ENCODE results near the gene UCKL1.
A peak's percentile ranks its signal among the peaks of the same experiment; 100 is the strongest.
"Not testable (repeated sequence)": the region's sequence is repeated elsewhere in the genome, so short reads cannot be mapped to it uniquely, and the experiment has no call there.

UCKL1 gene

DNA sequence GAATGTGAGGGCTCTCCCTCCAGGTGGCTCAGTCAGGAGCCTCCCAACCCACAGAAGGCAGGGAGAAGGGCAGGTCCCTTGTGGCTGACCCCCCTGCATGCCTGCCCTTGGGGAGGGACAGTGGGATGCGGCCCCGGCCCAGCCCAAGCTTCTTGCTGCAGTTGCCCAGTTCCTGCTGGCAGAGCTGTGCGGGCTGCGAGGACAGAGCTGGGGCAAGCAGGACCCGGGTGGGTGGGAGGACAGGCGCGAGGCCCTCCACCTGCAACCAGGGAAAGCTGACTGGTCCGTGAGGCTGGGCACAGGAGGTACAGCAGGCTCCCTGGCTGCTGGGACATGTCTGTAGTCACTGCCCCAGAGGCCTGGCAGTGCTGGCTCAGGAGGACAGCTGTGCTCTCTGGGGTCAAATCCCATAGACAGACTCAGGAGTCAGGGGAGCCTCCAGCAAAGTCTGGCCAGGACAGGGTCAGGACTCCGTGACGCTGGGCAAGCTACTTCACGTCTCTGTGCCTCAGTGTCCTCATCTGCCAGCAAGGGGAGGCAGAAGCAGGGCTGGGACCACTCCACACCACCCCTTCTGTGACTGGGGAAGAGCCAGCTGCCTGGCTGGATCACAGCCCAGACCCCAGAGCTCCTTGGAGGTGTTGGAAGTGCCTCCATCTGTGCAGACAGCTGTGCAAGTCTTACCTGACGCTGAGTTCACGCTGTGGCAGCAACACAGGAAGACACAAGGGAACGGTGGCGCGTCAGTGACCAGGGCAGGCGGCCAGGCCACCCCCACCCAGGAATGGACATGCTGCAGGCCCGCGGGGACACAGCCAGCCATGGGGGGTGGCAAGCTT lies 13.0 kb downstream of the UCKL1 start:
- DNase-seq (ENCODE audit: low read depth in 2 of 2) = no peak

DNA sequence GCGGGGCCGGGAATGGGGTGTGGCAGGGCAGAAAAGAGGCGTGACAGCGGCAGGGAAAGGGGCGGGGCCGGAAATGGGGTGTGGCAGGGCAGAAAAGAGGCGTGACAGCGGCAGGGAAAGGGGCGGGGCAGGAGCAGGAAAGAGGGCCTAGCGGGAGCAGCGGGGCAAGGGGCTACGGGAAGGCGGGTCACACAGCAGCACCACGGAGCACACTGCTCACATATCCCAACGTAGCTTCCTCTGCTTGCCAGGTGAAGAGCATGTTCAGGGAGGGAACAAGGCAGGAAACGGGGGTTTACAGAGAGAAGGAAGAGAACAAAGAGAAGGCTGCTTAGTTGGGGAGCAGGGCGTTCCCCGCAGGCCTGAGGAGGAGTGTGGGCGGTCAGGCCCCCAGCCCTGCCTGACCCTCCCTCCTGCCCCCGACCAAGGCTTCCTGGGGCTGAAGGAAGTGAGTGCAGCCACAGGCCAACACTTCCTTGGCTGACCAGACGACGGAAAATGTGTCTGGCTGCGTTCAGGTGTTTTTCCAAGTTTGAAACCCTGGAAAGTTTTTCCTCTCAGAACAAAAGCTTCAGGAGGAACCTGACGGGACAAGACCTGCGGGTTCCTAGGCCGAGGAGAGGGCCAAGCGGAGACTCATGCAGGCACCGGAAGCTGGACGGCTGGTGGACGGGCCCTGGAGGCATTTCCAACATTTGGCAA lies 13.8 kb downstream of the UCKL1 start:
- DNase-seq (ENCODE audit: low read depth in 2 of 2) = peak in 1 of 2 donors; percentile 56

DNA sequence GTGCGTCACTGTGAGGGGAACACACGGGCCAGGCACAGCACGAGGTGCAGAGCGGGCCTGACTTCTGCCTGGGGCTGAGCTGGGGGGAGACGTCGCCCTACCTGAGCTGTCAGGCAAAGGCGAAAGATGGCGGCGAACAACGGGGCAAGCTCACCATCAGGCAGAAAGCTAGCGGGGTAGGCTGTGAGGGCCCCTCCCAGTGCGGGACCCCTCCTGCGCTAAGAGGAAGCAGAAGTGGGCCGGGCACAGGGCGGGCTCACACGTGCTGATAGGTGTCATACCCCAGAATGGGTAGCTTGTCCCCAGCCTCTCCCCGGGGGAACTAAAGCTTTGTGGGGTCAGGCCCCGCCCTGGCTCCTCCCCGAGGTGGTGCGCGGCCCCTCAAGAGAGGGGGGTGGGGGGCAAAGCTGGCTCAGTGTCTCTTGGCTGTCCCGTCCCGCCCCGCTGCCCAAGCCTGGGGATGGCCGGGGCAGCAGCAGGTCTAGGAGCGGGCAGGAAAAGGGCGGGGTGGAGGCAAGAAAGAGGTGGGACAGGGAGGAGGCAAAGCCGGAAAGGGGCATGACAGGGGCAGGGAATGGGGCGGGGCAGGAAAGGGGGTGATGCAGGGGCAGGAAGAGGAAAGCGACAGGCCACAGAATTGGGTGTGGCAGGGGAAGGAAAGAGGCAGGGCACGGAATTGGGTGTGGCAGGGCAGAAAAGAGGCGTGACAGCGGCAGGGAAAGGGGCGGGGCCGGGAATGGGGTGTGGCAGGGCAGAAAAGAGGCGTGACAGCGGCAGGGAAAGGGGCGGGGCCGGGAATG lies 14.7 kb downstream of the UCKL1 start:
- DNase-seq (ENCODE audit: low read depth in 2 of 2) = peak; percentile 62 to 76

DNA sequence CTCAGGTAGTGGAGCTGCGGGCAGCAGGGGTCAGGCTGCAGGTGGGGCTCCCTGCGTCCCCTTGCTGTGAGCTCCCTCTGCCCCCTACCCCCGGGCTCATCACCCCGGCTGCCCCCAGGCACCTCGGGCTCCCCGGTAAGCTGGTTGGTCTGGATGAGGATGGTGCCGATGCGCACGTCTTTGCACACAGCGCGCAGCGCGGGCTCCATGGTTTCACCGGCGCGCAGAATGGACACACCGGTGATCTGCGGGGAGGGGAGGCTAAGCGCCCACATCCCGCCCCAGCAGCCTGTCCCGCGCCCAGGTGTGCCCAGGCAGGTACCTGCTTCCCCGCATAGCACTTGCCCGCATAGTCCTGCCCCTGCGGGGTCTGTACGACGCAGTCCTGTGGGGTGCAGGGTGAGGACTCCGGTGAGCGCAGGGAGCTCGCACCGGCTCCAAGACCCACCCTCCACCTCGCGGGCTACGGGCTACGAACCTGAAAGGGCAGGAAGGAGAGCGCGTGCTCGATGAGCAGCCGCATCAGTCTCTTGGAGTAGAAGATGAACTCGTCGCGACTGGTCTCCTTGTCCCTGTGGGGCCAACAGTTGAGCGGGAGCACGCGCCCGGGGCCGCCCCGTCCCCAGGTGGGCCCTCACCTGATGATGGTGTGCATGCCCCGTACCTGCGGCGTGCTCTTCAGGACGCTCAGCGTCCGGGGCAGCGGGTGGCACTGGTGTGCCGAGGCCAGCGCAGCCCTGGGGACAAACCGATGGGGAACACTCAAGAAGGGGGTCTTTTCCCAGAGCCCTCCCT lies 15.5 kb downstream of the UCKL1 start:
- DNase-seq (ENCODE audit: low read depth in 2 of 2) = no peak

DNA sequence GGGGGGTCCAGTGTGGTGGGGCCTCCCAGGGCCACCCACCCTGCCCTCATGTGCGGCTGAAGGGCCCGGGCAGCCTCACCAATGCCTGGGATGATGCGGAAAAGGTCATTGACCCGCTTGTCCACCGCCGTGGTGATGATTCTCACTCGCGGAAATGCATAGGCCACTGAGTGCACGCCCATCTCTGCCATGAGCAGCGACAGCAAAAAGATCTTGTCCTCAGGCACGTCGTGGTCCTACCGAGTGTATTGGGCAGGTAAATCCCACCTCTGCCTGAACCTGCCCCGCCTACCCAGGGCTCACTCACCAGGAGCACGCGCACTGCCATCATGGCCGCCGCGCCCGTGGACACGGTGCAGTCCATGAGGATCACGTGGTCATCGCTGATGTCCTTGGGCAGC lies 16.1 kb downstream of the UCKL1 start:
- DNase-seq (ENCODE audit: low read depth in 2 of 2) = no peak

DNA sequence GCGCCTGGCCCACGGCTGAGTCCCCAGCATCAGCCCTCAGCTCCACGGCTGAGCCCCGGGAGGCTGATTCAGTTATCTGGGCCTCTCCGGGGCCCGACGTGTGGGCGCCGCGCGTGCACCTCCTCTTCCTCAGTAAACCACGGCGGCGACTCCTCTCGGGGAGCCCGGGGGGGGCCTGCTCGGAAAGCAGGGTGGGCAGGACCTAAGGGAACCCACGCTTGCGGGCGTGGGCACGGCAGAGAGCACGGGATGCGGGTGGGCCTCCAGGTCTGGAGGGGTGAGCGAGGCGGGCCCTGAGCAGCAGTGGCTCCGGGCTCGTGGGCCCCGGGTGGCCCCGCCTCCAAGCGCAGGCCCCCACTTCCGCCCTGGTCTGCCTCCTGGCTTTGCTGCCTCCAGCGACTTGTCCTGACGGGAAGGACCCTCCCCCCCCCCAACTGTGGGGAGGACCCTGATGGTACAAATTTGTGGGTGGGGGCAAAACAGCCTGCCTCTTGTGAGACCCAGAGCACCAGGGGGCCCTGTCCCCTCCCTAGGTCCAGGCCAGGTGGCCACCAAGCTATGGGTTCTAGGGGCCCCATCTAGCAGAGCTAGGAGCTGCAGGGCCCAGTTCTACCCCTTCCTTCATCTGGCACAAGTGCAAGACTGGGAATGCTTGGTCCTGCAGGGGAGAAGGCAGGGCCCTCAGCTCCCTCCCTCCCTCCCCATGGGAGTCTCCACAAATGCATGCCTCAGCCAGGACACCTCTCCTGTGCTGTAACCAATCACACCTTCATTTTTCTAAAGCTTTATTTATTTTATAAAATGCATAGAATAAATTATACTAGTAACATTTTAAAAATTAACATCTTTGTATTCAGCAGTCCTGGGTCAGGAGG lies 16.9 kb downstream of the UCKL1 start:
- no peak for DNase-seq (ENCODE audit: low read depth in 2 of 2)

DNA sequence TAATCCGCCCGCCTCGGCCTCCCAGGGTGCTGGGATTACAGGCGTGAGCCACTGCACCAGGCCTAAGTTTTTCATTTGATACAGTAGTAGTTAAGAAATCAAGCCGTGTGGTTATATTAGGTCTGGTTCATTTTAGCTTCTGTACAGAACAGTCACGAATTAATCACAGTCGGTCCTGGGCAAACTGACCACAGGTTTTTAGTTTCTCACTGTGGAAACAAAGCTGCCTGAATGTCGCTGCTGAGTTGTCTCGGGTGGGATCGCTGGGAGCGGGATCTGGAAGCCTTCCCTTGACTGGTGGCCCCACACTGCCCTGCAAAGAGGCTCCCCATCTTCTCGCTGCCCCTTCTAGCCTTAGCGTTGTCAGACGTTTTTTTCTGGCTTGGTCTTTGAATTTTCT lies 18.6 kb downstream of the UCKL1 start:
- no peak for DNase-seq (ENCODE audit: low read depth in 2 of 2)

DNA sequence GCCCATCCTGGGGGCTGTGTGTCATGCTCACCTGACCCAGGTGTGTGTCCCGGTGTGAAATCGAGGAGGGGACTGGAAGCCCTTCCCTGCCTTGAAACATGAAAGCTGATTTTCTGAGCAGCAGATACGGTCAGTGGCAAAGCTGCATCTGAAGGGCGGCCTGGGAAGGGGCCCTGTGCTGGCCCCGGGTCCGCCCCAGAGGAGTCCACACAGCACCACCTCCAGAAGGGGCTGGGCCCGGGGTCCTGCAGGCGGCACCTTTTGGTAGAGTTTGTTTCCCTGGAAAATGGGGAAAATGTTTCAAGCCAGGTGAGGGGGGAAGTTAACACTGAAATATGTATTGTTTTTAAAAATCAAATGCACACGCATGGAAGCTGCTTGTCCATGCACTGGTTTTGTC lies 20.8 kb downstream of the UCKL1 start:
- DNase-seq (ENCODE audit: low read depth in 2 of 2) = no peak

DNA sequence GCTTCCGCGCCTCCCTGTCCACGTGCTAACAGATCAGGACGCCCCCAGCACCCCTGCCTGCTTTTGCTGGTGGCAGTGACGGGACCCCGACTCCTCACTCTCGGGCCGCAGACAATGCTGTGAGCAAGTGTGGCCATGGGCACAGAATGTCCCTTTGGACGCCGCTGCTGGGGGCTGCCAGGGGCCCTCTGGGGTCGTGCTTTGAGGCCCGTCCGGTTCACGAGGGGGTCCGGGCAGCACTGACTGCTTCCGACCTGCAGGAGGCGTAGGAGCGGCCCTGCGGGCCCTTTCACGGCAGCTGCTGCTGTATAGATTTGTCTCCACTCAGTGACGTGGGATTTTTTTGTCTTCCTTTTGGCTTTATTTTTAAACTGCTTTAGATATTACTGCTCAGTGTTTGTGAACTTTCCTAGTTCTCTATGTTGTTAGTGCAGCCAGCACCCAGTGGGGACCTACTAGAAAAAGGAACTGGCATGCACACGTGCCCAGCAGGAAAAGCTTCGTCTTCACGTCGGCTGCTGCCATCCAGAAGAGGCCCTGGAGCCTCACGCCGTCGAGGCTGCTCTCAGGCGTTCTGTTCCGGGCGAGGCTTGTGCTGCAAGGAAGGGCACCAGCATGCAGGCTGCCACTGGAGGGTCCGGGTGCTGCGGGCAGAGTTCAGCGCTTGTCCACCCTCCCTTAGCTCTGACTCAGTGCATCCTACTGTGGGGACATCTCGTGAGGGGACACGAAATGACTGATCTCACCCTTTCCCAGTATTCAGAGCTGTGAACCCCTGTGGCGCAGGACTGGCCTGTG lies 21.7 kb downstream of the UCKL1 start:
- no peak for DNase-seq (ENCODE audit: low read depth in 2 of 2)

DNA sequence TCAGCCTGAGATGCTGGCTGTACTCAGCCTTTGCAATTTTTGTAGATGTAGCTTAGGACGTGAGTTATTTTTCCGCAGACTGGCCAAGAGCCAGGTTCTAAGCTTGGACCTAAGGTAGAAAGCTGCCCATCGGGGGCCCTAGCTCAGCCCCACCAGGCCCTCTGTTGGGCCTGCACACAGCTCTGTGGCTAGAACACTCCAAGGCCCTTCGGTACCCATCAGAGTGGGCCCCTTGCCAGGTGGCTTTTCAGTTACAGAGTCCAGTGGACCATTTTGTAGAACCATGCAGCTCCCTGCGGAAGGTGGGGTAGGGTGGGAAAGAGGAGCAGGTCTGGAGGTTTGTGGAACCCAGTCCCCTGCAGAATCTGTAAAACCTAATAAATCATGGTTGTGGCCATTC lies 22.6 kb downstream of the UCKL1 start:
- no peak for DNase-seq (ENCODE audit: low read depth in 2 of 2)

DNA sequence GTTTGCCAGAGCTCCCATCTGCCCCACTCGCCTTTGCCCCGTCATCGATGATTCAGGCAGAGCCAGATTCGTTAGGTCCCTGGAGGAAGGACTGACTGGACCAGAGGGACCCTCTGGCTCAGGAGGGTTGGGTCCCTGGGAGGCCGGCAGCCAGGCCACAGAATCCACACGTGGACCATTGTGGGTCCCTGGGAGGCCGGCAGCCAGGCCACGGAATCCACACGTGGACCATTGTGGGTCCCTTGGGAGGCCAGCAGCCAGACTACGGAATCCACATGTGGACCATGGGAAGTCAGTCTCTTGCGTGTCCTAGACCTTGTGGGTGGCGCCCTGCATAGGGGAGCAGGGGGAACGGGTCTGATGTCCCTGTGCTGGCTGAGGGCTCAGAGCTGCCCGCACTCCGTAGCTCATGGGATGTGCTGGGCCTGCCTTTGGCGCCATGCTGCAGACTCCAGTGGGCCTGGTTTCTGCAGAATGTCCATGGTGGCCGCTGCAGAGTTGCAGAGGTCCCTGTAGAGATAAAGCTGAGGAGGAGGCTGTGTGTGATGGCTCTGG lies 23.5 kb downstream of the UCKL1 start:
- DNase-seq (ENCODE audit: low read depth in 2 of 2) = no peak

DNA sequence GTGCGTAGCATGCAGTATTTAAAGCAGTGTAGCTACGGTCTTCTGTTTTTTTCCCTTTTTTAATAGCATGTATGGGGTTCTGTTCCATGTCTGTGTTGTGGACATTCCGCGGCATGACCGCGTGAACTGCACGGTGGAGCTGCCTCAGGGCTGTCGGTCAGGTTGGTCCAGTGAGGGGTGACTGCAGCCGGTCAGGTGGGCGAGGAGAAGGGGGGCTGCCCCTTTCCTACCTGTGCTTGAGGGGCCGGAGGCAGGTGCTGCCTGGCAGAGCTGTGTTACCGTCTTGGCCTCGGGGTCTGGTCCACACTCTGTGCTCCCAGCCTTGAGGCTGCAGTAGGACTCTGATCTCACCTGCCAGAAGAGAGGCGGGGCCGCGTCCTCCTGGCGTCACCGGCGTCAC lies 24.5 kb downstream of the UCKL1 start:
- no peak for DNase-seq (ENCODE audit: low read depth in 2 of 2)

DNA sequence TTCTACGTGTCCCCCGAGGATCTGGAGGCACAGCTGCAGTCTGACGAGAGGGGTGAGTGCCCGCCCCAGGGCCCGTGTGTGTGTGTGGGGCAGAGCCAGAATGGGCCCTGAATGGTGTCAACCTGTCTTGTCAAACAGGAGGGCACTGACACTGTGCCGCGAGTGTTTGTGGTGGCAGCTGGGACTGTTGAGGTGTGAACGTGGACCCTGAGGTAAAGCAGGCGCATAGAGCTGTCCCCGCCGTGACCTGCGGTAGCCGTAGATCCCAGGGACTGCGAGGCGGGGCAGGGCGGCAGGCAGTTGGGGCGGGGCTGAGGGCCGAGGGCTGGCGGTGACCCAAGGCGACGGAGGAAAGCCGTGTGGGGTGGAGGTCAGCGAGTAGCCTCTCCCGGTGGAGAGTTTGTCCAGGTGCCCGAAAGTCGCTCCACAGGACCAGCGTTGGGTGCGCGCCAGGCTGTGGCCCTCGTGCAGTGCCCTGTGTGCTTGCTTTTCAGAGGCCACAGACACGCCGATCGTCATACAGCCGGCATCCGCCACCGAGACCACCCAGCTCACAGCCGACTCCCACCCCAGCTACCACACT lies 25.2 kb downstream of the UCKL1 start:
- DNase-seq (ENCODE audit: low read depth in 2 of 2) = no peak

DNA sequence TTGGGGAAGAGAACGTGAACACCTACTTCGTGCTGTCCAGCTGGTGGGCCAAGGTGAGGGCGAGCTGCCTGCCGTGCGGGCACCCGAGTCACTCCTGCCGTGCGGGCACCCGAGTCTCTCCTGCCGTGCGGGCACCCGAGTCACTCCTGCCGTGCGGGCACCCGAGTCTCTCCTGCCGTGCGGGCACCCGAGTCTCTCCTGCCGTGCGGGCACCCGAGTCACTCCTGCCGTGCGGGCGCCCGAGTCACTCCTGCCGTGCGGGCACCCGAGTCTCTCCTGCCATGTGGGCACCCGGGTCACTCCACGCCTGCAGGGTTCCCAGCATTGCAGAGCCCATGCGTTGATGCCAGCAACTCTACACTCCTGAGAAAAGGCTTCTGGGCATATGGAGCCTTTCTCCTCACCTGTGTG lies 26.7 kb downstream of the UCKL1 start:
- not testable (repeated sequence) for DNase-seq (ENCODE audit: low read depth in 2 of 2)

DNA sequence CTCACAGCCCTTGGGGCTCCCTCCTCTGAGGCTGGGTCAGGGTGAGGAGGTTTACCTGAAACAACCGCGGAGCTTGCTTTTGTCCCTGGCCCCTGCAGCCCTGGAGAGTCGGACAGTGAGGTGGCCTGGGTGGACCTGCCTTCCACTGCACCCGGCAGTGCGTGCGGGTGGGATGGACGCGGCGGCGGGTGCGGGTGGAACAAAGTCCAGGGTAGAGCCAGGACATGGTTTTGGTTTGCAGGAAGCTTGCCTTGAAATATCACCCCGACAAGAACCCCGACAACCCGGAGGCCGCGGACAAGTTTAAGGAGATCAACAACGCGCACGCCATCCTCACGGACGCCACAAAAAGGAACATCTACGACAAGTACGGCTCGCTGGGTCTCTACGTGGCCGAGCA lies 27.1 kb downstream of the UCKL1 start:
- no peak for DNase-seq (ENCODE audit: low read depth in 2 of 2)

DNA sequence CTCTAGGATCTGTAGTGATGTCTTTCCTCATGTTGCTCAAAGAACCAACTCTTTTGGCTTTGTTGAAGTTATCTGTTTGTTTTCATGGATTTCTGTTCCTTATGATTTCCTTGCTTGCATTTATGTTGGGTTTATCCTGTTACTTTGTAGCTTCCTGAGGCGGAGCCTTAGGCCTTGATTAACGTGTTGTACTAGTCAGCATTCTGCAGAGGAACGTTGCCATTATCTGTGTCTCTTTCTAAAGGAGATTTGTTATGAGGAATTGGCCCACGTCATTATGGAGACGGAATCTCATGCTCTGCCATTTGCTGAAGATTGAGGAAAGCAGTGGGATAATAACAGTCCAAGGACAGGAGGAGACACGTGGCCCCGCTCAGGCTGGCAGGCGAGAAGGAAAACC lies 29.9 kb downstream of the UCKL1 start:
- no peak for DNase-seq (ENCODE audit: low read depth in 2 of 2)

DNA sequence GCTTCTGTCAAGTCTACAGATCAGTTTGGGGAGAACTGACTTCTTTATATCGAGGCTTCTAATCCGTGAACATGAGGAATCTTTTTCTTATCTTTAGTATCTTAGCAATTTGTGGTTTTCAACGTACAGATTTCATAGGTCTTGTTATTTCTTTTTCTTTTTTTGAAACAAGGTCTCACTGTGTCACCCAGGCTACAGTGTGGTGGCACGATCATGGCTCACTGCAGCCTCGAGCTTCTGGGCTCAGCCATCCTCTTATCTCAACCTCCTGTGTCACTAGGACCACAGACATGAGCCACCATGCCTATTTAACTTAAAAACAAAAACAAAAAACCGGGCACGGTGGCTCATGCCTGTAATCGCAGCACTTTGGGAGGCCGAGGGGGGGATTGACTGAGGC lies 32.0 kb downstream of the UCKL1 start:
- no peak for DNase-seq (ENCODE audit: low read depth in 2 of 2)

DNA sequence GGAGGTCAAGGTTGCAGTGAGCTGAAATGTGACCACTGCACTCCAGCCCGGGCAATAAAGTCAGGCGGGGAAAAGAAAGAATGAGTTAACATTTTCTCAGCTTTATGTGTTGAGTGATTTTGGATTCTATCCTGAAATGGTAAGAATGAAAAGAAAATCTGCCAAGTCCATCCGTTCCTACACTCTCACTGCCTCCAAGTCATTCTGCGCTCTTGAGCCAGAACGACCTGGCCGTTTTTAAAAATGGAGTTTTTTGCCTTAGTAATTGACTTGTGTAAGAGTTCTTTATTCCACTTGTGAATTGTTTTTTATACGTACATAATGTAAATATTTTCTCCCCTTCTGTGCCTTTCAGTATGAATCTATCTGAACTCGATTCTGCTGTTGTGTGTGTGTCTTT lies 32.6 kb downstream of the UCKL1 start:
- no peak for DNase-seq (ENCODE audit: low read depth in 2 of 2)

DNA sequence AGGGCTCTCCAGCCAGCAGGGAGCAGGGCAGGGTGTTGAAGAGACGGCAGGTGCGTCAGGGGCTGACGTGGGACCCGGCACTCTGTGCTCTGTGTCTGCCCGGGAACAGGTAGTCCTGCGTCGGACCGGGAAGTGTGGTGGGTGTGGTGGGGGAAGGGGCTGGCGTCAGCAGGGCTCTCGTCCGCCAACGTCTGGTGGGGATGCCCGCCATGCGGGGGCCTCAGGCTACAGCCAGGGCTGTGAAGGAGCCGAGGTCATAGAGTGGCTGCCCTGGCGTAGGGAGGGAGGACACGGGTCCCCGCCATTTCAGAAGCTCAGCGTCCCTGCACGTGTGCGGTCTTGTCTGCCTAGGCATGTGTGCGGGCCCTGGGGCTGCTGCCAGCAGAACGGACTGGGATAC lies 36.0 kb downstream of the UCKL1 start:
- DNase-seq (ENCODE audit: low read depth in 2 of 2) = no peak
